ENCODE results near the gene CCDC106.

GRCh38 chr19:55680339-55681130, 32.5 kb downstream of the CCDC106 start:
- TF ChIP-seq CTCF (IDR thresholded peaks at IDR 0.05): no peak
- no peak for TF ChIP-seq POLR2A (IDR thresholded peaks at IDR 0.05)
